SH-SY5Y (cell line): ENCODE measurements around the gene ITPRIPL2.

Experiments used
- GATA2 ChIP-seq: IDR thresholded peaks from 2 replicates; pipeline ENCODE4 v1.6.1; 2011; ENCODE audit warnings: mild to moderate bottlenecking, low read depth, low read length
- GATA3 ChIP-seq: IDR thresholded peaks from 2 replicates; pipeline ENCODE4 v1.6.1; 2011; ENCODE audit warnings: low read depth, mild to moderate bottlenecking, low read length, moderate library complexity

Gene ITPRIPL2

DNA sequence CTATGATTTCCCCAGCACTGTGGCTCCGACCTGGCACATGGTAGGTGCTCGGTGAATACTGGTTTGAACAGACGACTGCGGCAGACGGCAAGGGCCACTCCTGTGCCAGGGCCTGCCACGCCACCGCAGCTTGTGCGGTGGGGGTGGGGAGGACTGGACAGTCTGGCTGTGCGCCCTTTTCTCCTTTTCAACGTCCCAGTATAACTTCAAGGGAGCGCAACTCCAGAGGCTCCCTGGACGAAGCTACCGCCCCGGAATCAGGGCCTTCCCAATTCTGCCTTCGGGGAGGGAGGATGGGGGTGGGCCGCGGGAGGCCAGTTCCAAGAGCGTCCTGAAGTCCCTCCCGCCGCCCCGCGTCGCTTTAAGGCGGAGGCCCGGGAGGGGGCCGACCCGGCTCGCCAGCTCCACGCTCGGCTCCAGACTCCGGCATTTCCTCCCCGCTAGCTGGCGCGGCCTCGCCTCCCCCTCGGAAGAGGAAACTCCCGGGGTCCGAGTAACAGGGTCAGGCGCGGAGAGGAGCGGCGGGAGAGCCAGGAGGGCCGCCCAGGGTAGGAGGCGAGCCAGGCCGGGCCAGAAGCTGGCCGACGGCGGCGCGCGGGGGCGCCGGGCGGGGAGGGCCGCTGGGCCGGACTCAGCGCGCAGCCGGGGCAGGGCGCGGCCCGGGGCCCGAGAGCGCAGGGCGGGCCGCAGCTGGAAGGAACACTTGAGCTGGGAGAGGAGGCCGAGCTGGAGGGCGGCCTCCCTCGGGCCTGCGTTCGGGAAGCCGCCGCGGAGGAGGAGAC, at the start of gene ITPRIPL2:
Gene ITPRIPL2, plus strand, starts transcription at position 388 of the 782 bp plus-strand sequence. CDS start 498 bp downstream, outside the sequence.
- TF ChIP-seq GATA2, result no peak
- no peak for TF ChIP-seq GATA3

- no peak for TF ChIP-seq GATA3
- no peak for TF ChIP-seq GATA2
Measured at GRCh38 chr16:19066988-19067348, 46.8 kb upstream of the ITPRIPL2 start.

GRCh38 chr16:19067349-19068236, 46.2 kb upstream of the ITPRIPL2 start, which contains the start of gene COQ7:
COQ7 (plus strand) TSS chr16:19067614; CDS start chr16:19067665, 51 bp downstream.
- TF ChIP-seq GATA2 (peak; percentile 52; the same call in 1 of the 2 replicates), GATA3 (no peak)

DNA sequence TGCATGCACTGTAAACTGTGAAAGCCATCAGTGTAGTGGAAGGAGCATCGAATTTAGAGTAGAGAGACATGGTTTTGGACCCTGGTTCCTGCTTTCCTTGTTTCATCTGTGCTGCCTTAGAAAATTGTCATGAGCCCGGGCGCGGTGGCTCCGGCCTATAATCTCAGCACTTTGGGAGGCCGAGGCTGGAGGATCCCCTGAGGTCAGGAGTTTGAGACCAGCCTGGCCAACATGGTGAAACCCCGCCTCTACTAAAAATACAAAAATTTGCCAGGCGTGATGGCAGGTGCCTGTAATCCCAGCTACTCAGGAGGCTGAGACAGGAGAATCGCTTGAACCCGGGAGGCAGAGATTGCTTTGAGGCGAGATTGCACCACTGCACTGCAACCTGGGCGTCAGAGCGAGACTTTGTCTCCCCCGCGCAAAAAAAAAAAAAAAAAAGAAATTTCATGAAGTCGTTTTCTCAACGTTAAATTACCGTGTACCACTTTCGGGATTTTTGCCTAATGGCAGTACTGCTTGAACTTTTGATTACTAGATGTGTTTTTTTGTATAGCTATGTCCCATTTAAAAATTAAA, 45.4 kb upstream of the ITPRIPL2 start:
- TF ChIP-seq GATA2 (no peak), GATA3 (no peak)

DNA sequence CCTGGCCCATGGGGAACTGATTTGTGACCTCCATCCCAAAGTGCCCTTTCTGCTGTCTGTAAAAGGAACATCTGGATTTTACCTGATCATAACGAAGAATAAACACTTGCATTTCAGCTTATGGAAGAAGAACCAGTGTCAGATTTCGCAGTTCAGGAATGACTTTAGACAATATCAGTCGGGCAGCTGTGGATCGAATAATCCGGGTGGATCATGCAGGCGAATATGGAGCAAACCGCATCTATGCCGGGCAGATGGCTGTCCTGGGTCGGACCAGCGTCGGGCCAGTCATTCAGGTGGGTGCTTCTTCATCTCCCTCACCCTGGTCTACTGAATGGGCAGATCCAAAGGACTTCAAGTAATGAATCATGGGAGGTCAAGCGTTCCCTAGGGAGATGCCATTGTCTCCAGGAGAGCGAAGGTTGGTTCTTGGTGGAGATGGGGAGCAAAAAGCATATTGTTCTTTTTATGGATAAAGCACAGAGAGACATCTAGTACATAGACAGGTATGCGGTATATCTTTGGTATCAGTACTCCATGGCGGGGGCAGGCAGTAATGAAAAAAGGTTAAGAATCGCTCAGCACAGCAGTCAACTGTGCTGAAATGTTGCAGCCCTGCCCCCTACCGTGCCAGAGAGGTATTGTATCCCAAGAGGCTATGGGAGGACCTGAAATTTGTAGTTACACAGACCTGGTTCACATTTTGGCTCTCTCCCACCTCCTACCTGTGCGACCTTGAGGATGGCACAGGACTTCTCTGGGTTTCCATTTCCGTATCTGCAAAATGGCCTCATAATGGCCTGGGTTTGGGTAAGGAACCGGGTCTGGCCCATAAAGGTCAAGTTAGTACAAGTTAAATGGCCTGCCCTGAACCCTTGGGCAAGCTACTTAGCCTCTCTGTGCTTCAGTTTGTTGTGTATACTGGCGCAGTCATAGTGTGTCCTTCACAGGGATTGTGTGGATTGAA, 41.7 kb upstream of the ITPRIPL2 start:
- TF ChIP-seq GATA2, result no peak
- TF ChIP-seq GATA3, result no peak

GRCh38 chr16:19073344-19073743, 40.4 kb upstream of the ITPRIPL2 start:
- TF ChIP-seq GATA2 (no peak), GATA3 (no peak)

- TF ChIP-seq GATA2, result no peak
- no peak for TF ChIP-seq GATA3
Measured at GRCh38 chr16:19073863-19074262, 39.9 kb upstream of the ITPRIPL2 start.

DNA sequence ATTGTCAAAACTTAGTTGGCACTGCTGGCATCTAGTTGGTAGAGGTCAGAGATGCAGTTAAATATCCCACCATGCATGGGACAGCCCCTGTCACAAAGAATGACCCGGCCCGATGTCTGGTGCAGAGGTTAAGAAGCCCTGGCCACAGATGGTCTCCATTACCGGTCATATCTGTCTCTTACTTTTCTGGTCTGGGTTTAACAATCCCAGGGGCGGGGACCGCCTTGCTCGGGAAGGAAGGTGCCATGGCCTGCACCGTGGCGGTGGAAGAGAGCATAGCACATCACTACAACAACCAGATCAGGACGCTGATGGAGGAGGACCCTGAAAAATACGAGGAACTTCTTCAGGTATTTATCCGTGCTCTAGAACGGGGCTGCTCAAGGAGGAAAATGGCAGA, 38.3 kb upstream of the ITPRIPL2 start:
- TF ChIP-seq GATA2 (no peak), GATA3 (no peak)

GRCh38 chr16:19077879-19078278, 35.9 kb upstream of the ITPRIPL2 start:
- no peak for TF ChIP-seq GATA2
- TF ChIP-seq GATA3, result no peak

GRCh38 chr16:19083670-19084069, 30.1 kb upstream of the ITPRIPL2 start:
- TF ChIP-seq GATA3, result no peak
- TF ChIP-seq GATA2, result no peak

- TF ChIP-seq GATA3 (no peak), GATA2 (no peak)
Measured at GRCh38 chr16:19084139-19084538, 29.6 kb upstream of the ITPRIPL2 start.

DNA sequence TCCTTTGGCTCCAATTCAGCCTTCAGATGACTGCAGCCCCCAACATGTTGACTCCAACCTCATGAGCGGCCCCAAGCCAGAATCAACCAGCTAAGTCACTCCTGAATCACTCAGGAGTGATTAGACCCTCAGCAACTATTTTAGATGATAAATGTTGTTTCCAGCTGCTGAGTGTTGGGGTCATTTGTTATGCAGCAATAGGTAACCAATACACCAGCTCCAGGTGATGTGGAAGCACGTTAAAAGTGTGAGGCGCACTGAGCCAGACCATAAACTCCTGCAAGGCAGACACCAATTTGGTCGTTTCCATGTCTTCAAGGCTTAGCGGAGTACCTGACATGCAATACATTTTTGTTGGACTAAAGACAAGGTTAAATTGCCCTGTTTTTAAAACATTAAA, 28.9 kb upstream of the ITPRIPL2 start:
- no peak for TF ChIP-seq GATA3
- TF ChIP-seq GATA2, result no peak

DNA sequence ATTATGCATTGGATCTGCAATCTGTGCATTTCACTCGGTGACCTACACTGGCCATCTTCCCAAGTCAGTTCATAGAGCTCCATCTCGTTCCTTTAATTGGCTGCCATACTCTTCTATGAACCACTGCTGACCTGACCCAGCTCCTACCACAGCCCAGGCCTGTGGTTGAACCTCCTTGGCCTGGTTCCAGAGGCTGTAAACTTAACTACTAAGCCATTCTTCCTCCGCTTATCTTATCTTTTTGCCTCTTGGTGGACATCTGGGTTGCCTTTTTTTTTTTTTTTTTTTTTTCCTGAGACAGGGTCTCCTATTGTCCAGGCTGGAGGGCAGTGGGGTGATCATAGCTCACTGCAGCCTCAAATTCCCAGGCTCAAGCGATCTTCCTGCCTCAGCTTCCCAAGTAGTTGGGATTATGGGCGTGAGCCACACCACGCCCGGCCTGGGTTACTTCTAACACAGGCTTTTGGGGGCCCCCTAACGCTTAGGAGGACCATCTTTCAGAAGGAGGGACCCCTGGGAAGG, 28.0 kb upstream of the ITPRIPL2 start:
- TF ChIP-seq GATA2 (no peak), GATA3 (no peak)
